Upper lobe of left lung (tissue), 6 donors: ENCODE data around the gene CNFN. TPM values are rescaled to one million over a fixed set of nuclear protein-coding genes. Genes with fewer than 3 reads are reported as not detected.
A peak's percentile ranks its signal among the peaks of the same experiment; 100 is the strongest.

ENCODE experiments used
- ATAC-seq, 2 donors: fragments of 200-7000 bp; cut with Tn5 transposase; one replicate each; pipeline ENCODE4 v1.9.1; 2022; ENCODE audit warnings: mild to moderate bottlenecking in 2 of 2, moderate library complexity in 2 of 2; ENCODE audit not compliant: low FRiP score in 2 of 2
- DNase-seq, 2 donors: peaks; one replicate each; pipeline ENCODE4 v3.0.0-alpha.2; 2019 to 2020
- H3K27ac ChIP-seq, 4 donors: fragments of 200-600 bp; sonication (generic); one replicate each; pipeline ENCODE4 v1.5.1; 2016 to 2019
- H3K27me3 ChIP-seq, 4 donors: fragments of 200-600 bp; sonication (generic); one replicate each; pipeline ENCODE4 v1.5.1; 2017 to 2019
- H3K36me3 ChIP-seq, 4 donors: fragments of 200-600 bp; sonication (generic); one replicate each; pipeline ENCODE4 v1.5.1; 2016 to 2019
- H3K4me1 ChIP-seq, 4 donors: fragments of 200-600 bp; sonication (generic); one replicate each; pipeline ENCODE4 v1.5.1; 2018 to 2019
- H3K4me3 ChIP-seq, 4 donors: fragments of 200-600 bp; sonication (generic); one replicate each; pipeline ENCODE4 v1.5.1; 2017 to 2019; ENCODE audit warnings: mild to moderate bottlenecking in 2 of 4, moderate library complexity in 1 of 4
- H3K9me3 ChIP-seq, 4 donors: fragments of 200-600 bp; sonication (generic); one replicate each; pipeline ENCODE4 v1.5.1; 2018 to 2019
- EP300 ChIP-seq, 4 donors: sonication (generic); formaldehyde crosslinking; IDR thresholded peaks; one replicate each; pipeline ENCODE4 v1.5.1; 2017; ENCODE audit warnings: antibody characterized with exemption in 4 of 4, control low read depth in 2 of 4
- POLR2A ChIP-seq, 4 donors: fragments of 450-650 bp; IDR thresholded peaks; one replicate each; pipeline ENCODE4 v1.5.1; 2016 to 2017; ENCODE audit warnings: antibody characterized with exemption in 4 of 4, mild to moderate bottlenecking in 2 of 4
- POLR2AphosphoS5 ChIP-seq, 2 donors: sonication (generic); formaldehyde crosslinking; IDR thresholded peaks; one replicate each; pipeline ENCODE4 v1.5.1; 2017; ENCODE audit warnings: antibody characterized with exemption in 2 of 2
- WGBS, 2 donors: methylation state at CpG; one replicate each; pipeline ENCODE4 v1.1.5; 2017 to 2018; 5-methylcytosine and 5-hydroxymethylcytosine counted together
- total RNA-seq, 6 donors: library from RNA; depleted of rRNA in 4 of 6; stranded (reverse); fragments of >200 nt in 4 of 6; gene quantifications; one replicate each; pipeline versions ENCODE4 v1.1.0 to v1.2.1, GENCODE V29; 2016 to 2021
- TF ChIP-seq, protein P1 (sequence below), 6 experiments: fragments of 450-650 bp in 4 of 6; fragments of 200-600 bp in 2 of 6; sonication (generic) in 2 of 6; IDR thresholded peaks; one replicate each; pipeline ENCODE4 v1.5.1; 2016 to 2019; ENCODE audit warnings: antibody characterized with exemption in 6 of 6
- donor health status: DM: no; HTN: no; CAD: no; lungs with moderate emphysema.
- donor health status: DM: no; HTN: yes; CAD: no; lungs with severe emphysema.

Gene CNFN
- total RNA-seq, 6 donors from 2014 or later = 0.46 to 32.5 (median 0.94) TPM; not detected in 3

GRCh38 chr19:42401365-42402303 is 11.5 kb upstream of the CNFN start:
- 1% methylated on average over 27 to 46 of the region's 80 CpGs for WGBS, 2 donors
- no peaks in the 10 kb centered on the region for H3K27me3 ChIP-seq
- DNase-seq = peak; percentile 75 to 95
- H3K9me3 ChIP-seq = no peaks in the 10 kb centered on the region
- H3K27ac ChIP-seq = peak overlapping the region; percentile 55 to 77 (median 64)
- H3K4me1 ChIP-seq = peaks cover 17 to 25% (median 22%) of the 10 kb centered on the region in 4 donors
- TF ChIP-seq, protein P1, sequence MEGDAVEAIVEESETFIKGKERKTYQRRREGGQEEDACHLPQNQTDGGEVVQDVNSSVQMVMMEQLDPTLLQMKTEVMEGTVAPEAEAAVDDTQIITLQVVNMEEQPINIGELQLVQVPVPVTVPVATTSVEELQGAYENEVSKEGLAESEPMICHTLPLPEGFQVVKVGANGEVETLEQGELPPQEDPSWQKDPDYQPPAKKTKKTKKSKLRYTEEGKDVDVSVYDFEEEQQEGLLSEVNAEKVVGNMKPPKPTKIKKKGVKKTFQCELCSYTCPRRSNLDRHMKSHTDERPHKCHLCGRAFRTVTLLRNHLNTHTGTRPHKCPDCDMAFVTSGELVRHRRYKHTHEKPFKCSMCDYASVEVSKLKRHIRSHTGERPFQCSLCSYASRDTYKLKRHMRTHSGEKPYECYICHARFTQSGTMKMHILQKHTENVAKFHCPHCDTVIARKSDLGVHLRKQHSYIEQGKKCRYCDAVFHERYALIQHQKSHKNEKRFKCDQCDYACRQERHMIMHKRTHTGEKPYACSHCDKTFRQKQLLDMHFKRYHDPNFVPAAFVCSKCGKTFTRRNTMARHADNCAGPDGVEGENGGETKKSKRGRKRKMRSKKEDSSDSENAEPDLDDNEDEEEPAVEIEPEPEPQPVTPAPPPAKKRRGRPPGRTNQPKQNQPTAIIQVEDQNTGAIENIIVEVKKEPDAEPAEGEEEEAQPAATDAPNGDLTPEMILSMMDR (IDR thresholded peaks at IDR 0.05) = peak; percentile 59 to 73 (median 69)
- peak in 1 of 4 donors; percentile 47 for TF ChIP-seq POLR2A (IDR thresholded peaks at IDR 0.05)
- no peak for TF ChIP-seq POLR2AphosphoS5 (IDR thresholded peaks at IDR 0.05)
- H3K36me3 ChIP-seq = no peaks in the 10 kb centered on the region
- H3K4me3 ChIP-seq = peak overlapping the region; percentile 50 to 70 (median 60)
- ATAC-seq = peak; percentile 73 to 79

GRCh38 chr19:42400404-42400803 is 10.3 kb upstream of the CNFN start:
- no peaks in the 10 kb centered on the region for H3K9me3 ChIP-seq
- H3K4me1 ChIP-seq = peaks cover 23 to 31% (median 27%) of the 10 kb centered on the region in 4 donors
- no peak overlapping the region for H3K27ac ChIP-seq
- TF ChIP-seq EP300 (IDR thresholded peaks at IDR 0.05) (no peak), POLR2AphosphoS5 (IDR thresholded peaks at IDR 0.05) (no peak), POLR2A (IDR thresholded peaks at IDR 0.05) (no peak)
- TF ChIP-seq, protein P1 (IDR thresholded peaks at IDR 0.05) = no peak
- WGBS, 2 donors = 100% methylated on average over 1 of the region's 1 CpG
- no peak for DNase-seq
- no peak for ATAC-seq
- no peak overlapping the region for H3K4me3 ChIP-seq
- H3K36me3 ChIP-seq = no peaks in the 10 kb centered on the region
- H3K27me3 ChIP-seq = no peaks in the 10 kb centered on the region

GRCh38 chr19:42397263-42398166 is 7.4 kb upstream of the CNFN start:
- Histone ChIP-seq H3K36me3 (no peaks in the 10 kb centered on the region), H3K4me3 (peak overlapping the region; percentile 12 to 63 (median 56)), H3K27ac (peak overlapping the region; percentile 63 to 87 (median 78)), H3K27me3 (no peaks in the 10 kb centered on the region), H3K4me1 (peaks cover 23 to 31% (median 27%) of the 10 kb centered on the region in 4 donors), H3K9me3 (no peaks in the 10 kb centered on the region)
- ATAC-seq (no peak), DNase-seq (no peak)
- WGBS, 2 donors = 25 to 28% methylated on average over 25 of the region's 25 CpGs
- TF ChIP-seq, protein P1 (IDR thresholded peaks at IDR 0.05) = no peak
- no peak for TF ChIP-seq EP300 (IDR thresholded peaks at IDR 0.05)
- no peak for TF ChIP-seq POLR2AphosphoS5 (IDR thresholded peaks at IDR 0.05)
- TF ChIP-seq POLR2A (IDR thresholded peaks at IDR 0.05) = no peak

DNA sequence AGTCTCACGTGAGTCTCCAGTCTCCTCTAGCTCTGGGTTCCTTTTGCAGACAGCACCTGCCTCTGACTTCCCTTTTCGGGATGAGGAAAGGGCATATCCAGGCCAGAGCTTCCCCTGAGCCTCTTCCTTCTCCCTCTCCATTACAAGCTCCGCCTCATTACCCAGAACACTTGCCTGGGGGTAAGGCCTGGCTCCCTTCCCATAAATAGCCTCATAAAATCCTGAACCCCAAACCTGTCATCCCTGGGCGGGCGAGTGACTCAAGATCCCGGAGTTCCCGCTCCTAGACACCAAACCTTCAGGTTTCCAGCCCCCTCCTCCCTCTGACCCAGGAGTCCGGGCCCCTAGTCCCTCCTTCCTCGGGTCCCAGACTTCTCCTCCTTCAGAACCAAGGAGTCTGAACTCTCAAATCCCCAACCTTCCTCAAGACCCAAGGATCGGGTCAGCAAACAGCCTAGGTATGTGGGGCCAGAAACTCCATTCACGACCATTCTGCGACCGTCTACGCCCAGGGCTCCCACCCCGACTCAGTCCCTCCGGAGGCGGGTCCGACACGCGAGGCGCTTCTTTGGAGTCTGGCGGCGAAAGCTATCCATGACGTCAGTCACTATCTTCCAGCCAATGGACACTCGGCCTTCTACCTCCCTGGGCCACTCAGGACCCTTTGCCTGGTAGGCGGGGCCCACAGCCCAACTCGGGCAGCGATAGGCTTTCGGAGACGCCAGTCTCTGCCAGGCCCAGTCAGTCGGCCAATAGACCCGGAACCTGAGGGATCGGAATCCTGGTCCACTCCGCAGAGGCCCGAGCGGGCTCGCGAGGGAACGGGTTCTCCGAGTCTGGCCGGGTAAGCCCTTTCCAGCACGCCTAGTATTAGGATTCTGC is 6.5 kb upstream of the CNFN start:
- H3K27ac ChIP-seq = peak overlapping the region; percentile 63 to 87 (median 78)
- 7 to 27% methylated on average over 10 to 32 of the region's 42 CpGs for WGBS, 2 donors

More for the DNA sequence above, 6.5 kb upstream of the CNFN start:
- ATAC-seq (peak; percentile 98), DNase-seq (peak; percentile 99)
- TF ChIP-seq, protein P1 (IDR thresholded peaks at IDR 0.05) = no peak
- TF ChIP-seq POLR2AphosphoS5 (IDR thresholded peaks at IDR 0.05) = peak in 1 of 2 donors; percentile 82
- TF ChIP-seq EP300 (IDR thresholded peaks at IDR 0.05) = no peak
- peak in 2 of 4 donors; percentile 71 to 84 for TF ChIP-seq POLR2A (IDR thresholded peaks at IDR 0.05)
- no peaks in the 10 kb centered on the region for H3K9me3 ChIP-seq
- H3K4me3 ChIP-seq = peak overlapping the region; percentile 16 to 63 (median 56)
- no peaks in the 10 kb centered on the region for H3K27me3 ChIP-seq
- H3K4me1 ChIP-seq = peaks cover 16 to 24% (median 23%) of the 10 kb centered on the region in 4 donors
- H3K36me3 ChIP-seq = no peaks in the 10 kb centered on the region
